Measurements from ENCODE around the gene YTHDF2. TPM values are rescaled to one million over a fixed set of nuclear protein-coding genes. Genes with fewer than 3 reads are reported as not detected.

YTHDF2 gene
- total and polyA plus RNA-seq, 8 donors, result 17.3 to 40.6 (median 23.6) TPM

DNA sequence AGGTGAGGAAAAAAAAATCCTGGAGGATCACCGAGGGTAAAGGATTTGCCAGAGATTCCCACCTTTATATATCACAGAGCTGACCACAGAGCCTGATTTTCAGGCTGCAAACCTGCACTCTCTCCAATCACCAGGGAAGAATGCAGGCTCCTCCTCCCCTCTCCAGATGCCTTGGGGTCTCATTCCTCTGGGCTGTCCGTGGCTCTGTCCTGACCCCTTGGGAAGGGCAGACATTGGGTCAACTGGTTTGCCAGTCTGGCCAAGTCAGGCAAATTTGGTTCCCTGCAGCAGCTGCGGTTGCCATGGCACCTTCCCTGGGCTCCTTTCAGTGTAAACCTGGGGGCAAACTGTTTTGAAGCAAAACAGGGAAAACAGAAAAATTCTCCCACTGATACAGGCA lies 63.6 kb downstream of the YTHDF2 start:
- intact Hi-C loops (cut with DNase I), result no loop called here
- TF ChIP-seq, protein P1, sequence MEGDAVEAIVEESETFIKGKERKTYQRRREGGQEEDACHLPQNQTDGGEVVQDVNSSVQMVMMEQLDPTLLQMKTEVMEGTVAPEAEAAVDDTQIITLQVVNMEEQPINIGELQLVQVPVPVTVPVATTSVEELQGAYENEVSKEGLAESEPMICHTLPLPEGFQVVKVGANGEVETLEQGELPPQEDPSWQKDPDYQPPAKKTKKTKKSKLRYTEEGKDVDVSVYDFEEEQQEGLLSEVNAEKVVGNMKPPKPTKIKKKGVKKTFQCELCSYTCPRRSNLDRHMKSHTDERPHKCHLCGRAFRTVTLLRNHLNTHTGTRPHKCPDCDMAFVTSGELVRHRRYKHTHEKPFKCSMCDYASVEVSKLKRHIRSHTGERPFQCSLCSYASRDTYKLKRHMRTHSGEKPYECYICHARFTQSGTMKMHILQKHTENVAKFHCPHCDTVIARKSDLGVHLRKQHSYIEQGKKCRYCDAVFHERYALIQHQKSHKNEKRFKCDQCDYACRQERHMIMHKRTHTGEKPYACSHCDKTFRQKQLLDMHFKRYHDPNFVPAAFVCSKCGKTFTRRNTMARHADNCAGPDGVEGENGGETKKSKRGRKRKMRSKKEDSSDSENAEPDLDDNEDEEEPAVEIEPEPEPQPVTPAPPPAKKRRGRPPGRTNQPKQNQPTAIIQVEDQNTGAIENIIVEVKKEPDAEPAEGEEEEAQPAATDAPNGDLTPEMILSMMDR (IDR thresholded peaks at IDR 0.05), result no peak
- Histone ChIP-seq H3K27ac (no peak overlapping the region), H3K36me3 (no peaks in the 10 kb centered on the region), H3K4me3 (no peak overlapping the region), H3K27me3 (no peaks in the 10 kb centered on the region), H3K4me1 (no peaks in the 10 kb centered on the region), H3K9me3 (no peaks in the 10 kb centered on the region)
- no peak for DNase-seq
- FAIRE-seq, result no peak
- WGBS, 2 donors, result 36 to 38% methylated on average over 3 of the region's 3 CpGs
- ATAC-seq, result no peak

DNA sequence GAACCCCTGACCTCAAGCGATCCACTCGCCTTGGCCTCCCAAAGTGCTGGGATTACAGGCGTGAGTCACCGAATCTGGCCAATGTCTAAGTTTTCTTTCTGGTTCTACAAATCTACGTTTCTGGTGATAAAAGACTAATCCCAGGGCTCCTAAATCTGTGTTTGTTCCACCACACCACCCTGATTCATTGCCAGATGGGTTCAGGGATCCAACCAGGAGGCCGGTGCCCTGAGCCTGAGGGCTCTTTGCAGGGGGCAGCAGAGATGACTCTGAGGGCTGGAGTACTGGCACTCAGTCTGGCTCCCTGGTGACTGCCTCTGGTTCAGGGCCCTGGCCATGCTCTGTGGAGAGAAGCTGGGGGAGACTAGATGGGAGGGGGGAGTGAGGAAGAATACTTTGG lies 64.7 kb downstream of the YTHDF2 start:
- WGBS, 2 donors, result 79 to 80% methylated on average over 6 of the region's 6 CpGs
- H3K27ac ChIP-seq, result no peak overlapping the region
- H3K4me3 ChIP-seq, result no peak overlapping the region
- FAIRE-seq (no peak), DNase-seq (no peak), ATAC-seq (no peak)
- H3K27me3 ChIP-seq, result no peaks in the 10 kb centered on the region
- TF ChIP-seq, protein P1 (IDR thresholded peaks at IDR 0.05), result no peak
- intact Hi-C loops (cut with DNase I), result no loop called here
- H3K9me3 ChIP-seq, result no peaks in the 10 kb centered on the region
- no peaks in the 10 kb centered on the region for H3K4me1 ChIP-seq
- H3K36me3 ChIP-seq, result no peaks in the 10 kb centered on the region

DNA sequence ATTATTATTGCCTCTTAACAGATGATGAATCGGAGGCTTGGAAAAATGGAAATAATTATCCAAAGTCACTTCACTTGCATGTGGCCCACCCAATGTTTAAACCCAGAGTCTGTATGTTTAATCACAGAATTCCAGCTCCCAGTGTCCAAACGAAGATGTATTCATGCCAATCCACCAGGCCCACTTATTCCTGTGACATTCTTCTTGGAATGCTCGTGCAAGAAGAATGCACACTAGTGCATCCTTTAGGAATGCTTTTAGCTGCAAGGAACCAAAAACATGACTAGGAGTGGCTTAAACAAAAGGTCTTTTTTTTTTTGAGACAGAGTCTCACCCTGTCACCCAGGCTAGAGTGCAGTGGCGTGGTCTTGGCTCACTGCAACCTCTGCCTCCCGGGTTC lies 66.3 kb downstream of the YTHDF2 start:
- TF ChIP-seq, protein P1 (IDR thresholded peaks at IDR 0.05), result no peak
- 60 to 72% methylated on average over 5 of the region's 5 CpGs for WGBS, 2 donors
- H3K27me3 ChIP-seq, result no peaks in the 10 kb centered on the region

DNA sequence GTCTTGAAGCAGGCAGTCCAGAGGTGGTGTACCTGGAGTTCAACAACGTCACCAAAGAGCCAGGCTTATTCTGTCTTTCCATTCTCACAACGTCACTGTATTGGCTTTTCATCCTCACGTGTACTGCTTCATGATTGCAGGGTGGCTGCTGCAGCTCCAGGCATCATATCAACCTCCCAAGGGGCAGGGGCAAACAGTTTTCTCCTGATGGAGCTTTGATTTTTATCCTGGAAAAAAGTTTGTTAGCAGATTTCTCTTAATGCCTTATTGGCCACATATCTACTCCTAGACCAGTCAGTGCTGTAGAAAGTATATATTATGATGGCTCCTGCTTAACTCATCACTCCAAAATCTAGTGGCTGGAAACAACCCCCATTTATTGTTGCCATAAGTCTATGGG lies 66.9 kb downstream of the YTHDF2 start:
- H3K9me3 ChIP-seq, result no peaks in the 10 kb centered on the region
- intact Hi-C loops (cut with DNase I), result no loop called here
- no peak overlapping the region for H3K27ac ChIP-seq
- no peak for FAIRE-seq
- H3K4me1 ChIP-seq, result no peaks in the 10 kb centered on the region
- WGBS, 2 donors, result 83 to 90% methylated on average over 3 of the region's 3 CpGs
- no peaks in the 10 kb centered on the region for H3K36me3 ChIP-seq
- H3K4me3 ChIP-seq, result no peak overlapping the region
- DNase-seq, result no peak
- TF ChIP-seq, protein P1 (IDR thresholded peaks at IDR 0.05), result no peak
- ATAC-seq, result no peak
- H3K27me3 ChIP-seq, result no peaks in the 10 kb centered on the region

More for the DNA sequence above, 66.3 kb downstream of the YTHDF2 start:
- ATAC-seq, result no peak
- Histone ChIP-seq H3K9me3 (no peaks in the 10 kb centered on the region), H3K27ac (no peak overlapping the region), H3K36me3 (no peaks in the 10 kb centered on the region), H3K4me1 (no peaks in the 10 kb centered on the region), H3K4me3 (no peak overlapping the region)
- no peak for DNase-seq
- intact Hi-C loops (cut with DNase I), result no loop called here
- FAIRE-seq, result no peak

DNA sequence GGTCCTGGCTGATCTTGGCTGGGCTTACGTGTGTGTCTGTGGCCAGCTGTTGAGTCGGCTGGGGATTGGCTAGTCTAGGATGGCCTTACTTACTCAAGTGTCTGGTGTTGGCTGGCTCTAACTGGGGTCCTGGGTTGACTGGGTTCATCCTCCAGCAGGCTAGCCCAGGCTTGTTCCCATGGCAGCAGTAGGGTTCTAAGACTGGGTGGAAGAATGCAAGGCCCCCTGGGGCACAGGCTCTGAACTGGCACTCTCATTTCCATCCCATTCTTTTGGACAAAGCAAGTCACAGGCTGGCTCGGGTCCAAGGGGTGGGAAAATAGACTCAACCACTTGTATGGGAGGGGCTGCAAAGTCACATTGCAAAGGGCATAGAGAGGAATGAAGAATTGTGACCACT lies 67.3 kb downstream of the YTHDF2 start:
- intact Hi-C loops (cut with DNase I), result no loop called here
- H3K27me3 ChIP-seq, result no peaks in the 10 kb centered on the region
- WGBS, 2 donors, result 58 to 64% methylated on average over 3 of the region's 3 CpGs
- H3K36me3 ChIP-seq, result no peaks in the 10 kb centered on the region
- no peaks in the 10 kb centered on the region for H3K4me1 ChIP-seq
- H3K27ac ChIP-seq, result no peak overlapping the region
- no peaks in the 10 kb centered on the region for H3K9me3 ChIP-seq
- FAIRE-seq (no peak), DNase-seq (no peak), ATAC-seq (no peak)
- no peak overlapping the region for H3K4me3 ChIP-seq
- TF ChIP-seq, protein P1 (IDR thresholded peaks at IDR 0.05), result no peak
